Activated T-cell treated with anti-CD3 and anti-CD28 coated beads, Interleukin-2, amount 50 U/mL, for 72 hours (primary cell): ENCODE data around the gene ITGB6. TPM values are rescaled to one million over a fixed set of nuclear protein-coding genes. Genes with fewer than 3 reads are reported as not detected.

ENCODE experiments used
- ATAC-seq, 2 donors: fragments of 150-1000 bp; cut with Tn5 transposase; replicated peaks in 1 of 2; 2 replicates each; pipeline ENCODE4 v1.10.0; 2021; ENCODE audit warnings: moderate library complexity in 2 of 2, mild to moderate bottlenecking in 1 of 2
- DNase-seq, 2 donors: peaks; one replicate each; pipeline ENCODE4 v3.0.0; 2021 to 2022; ENCODE audit warnings: mixed read lengths in 1 of 2
- H3K27ac Mint-ChIP-seq: one replicate; pipeline ENCODE4 v1.8.0; 2022; ENCODE audit warnings: mild to moderate bottlenecking, moderate library complexity, mixed read lengths
- H3K27me3 Mint-ChIP-seq: one replicate; pipeline ENCODE4 v1.8.0; 2022; ENCODE audit warnings: low read depth, mixed read lengths
- H3K36me3 Mint-ChIP-seq, 2 donors: one replicate each; pipeline ENCODE4 v1.8.0; 2022; ENCODE audit warnings: mixed read lengths in 2 of 2, mild to moderate bottlenecking in 1 of 2; ENCODE audit not compliant: insufficient read depth in 2 of 2
- H3K4me1 Mint-ChIP-seq: one replicate; pipeline ENCODE4 v1.8.0; 2022; ENCODE audit warnings: low read depth, mixed read lengths
- H3K4me3 Mint-ChIP-seq, 2 donors: one replicate each; pipeline ENCODE4 v1.8.0; 2022; ENCODE audit warnings: mild to moderate bottlenecking in 2 of 2, mixed read lengths in 2 of 2, moderate library complexity in 2 of 2
- H3K9me3 Mint-ChIP-seq, 2 donors: one replicate each; pipeline ENCODE4 v1.8.0; 2022; ENCODE audit warnings: mixed read lengths in 2 of 2
- total RNA-seq, 2 donors: library from RNA; stranded (reverse); gene quantifications; one replicate each; pipeline ENCODE4 v1.2.3, GENCODE V29; 2022

ITGB6 gene
- total RNA-seq, 2 donors from 2014 or later, result not detected

GRCh38 chr2:160227293-160227915 is 27.3 kb upstream of the ITGB6 start:
- peaks cover 45% of the 10 kb centered on the region for H3K4me1 Mint-ChIP-seq
- H3K27ac Mint-ChIP-seq, result no peak overlapping the region
- ATAC-seq, result no peak

GRCh38 chr2:160226367-160226766 is 26.3 kb upstream of the ITGB6 start:
- ATAC-seq (no peak), DNase-seq (no peak)
- Mint-ChIP-seq H3K27me3 (peaks cover 34% of the 10 kb centered on the region), H3K27ac (no peak overlapping the region), H3K4me3 (no peak overlapping the region), H3K4me1 (peaks cover 53% of the 10 kb centered on the region), H3K9me3 (no peaks in the 10 kb centered on the region), H3K36me3 (no peaks in the 10 kb centered on the region)

More at GRCh38 chr2:160227293-160227915, 27.3 kb upstream of the ITGB6 start:
- Mint-ChIP-seq H3K4me3 (no peak overlapping the region), H3K9me3 (no peaks in the 10 kb centered on the region), H3K27me3 (peaks cover 34% of the 10 kb centered on the region), H3K36me3 (no peaks in the 10 kb centered on the region)
- no peak for DNase-seq

GRCh38 chr2:160225722-160226121 is 25.6 kb upstream of the ITGB6 start:
- Mint-ChIP-seq H3K36me3 (no peaks in the 10 kb centered on the region), H3K4me1 (peaks cover 60% of the 10 kb centered on the region), H3K27ac (no peak overlapping the region), H3K9me3 (no peaks in the 10 kb centered on the region), H3K4me3 (no peak overlapping the region), H3K27me3 (peaks cover 34% of the 10 kb centered on the region)
- DNase-seq (no peak), ATAC-seq (no peak)

- ATAC-seq (no peak), DNase-seq (no peak)
- H3K36me3 Mint-ChIP-seq, result no peaks in the 10 kb centered on the region
- no peak overlapping the region for H3K27ac Mint-ChIP-seq
- peak overlapping the region in 1 of 2 donors; percentile 79 for H3K4me3 Mint-ChIP-seq
- H3K4me1 Mint-ChIP-seq, result peaks cover 72% of the 10 kb centered on the region
- peaks cover 33% of the 10 kb centered on the region for H3K27me3 Mint-ChIP-seq
- H3K9me3 Mint-ChIP-seq, result no peaks in the 10 kb centered on the region
Measured at GRCh38 chr2:160224507-160224906, 24.4 kb upstream of the ITGB6 start.

- no peaks in the 10 kb centered on the region for H3K9me3 Mint-ChIP-seq
- H3K4me1 Mint-ChIP-seq, result peaks cover 73% of the 10 kb centered on the region
- H3K27me3 Mint-ChIP-seq, result peaks cover 33% of the 10 kb centered on the region
- peak; percentile 82 for ATAC-seq
- peak overlapping the region; percentile 42 for H3K27ac Mint-ChIP-seq
- DNase-seq, result peak; percentile 50 to 58
- H3K4me3 Mint-ChIP-seq, result peak overlapping the region; percentile 63 to 79
- no peaks in the 10 kb centered on the region for H3K36me3 Mint-ChIP-seq
Measured at GRCh38 chr2:160224060-160224459, 24.0 kb upstream of the ITGB6 start.

- DNase-seq (no peak), ATAC-seq (no peak)
- Mint-ChIP-seq H3K4me3 (peak overlapping the region; percentile 63 to 79), H3K9me3 (no peaks in the 10 kb centered on the region), H3K27ac (peak overlapping the region; percentile 42), H3K27me3 (peaks cover 33% of the 10 kb centered on the region), H3K4me1 (peaks cover 73% of the 10 kb centered on the region), H3K36me3 (no peaks in the 10 kb centered on the region)
Measured at GRCh38 chr2:160223560-160223959, 23.5 kb upstream of the ITGB6 start.

- H3K27ac Mint-ChIP-seq, result no peak overlapping the region
- H3K9me3 Mint-ChIP-seq, result no peaks in the 10 kb centered on the region
- H3K4me1 Mint-ChIP-seq, result peaks cover 73% of the 10 kb centered on the region
- peaks cover 39% of the 10 kb centered on the region for H3K27me3 Mint-ChIP-seq
- DNase-seq, result peak in 1 of 2 donors; percentile 44
- ATAC-seq, result peak; percentile 14 to 24
- H3K4me3 Mint-ChIP-seq, result peak overlapping the region; percentile 7 to 31
- no peaks in the 10 kb centered on the region for H3K36me3 Mint-ChIP-seq
Measured at GRCh38 chr2:160222546-160223283, 22.6 kb upstream of the ITGB6 start.

- Mint-ChIP-seq H3K27me3 (peaks cover 35% of the 10 kb centered on the region), H3K27ac (no peak overlapping the region), H3K36me3 (no peaks in the 10 kb centered on the region), H3K4me3 (peak overlapping the region; percentile 63 to 72), H3K9me3 (no peaks in the 10 kb centered on the region), H3K4me1 (peaks cover 66% of the 10 kb centered on the region)
- no peak for ATAC-seq
- no peak for DNase-seq
Measured at GRCh38 chr2:160221391-160222276, 21.6 kb upstream of the ITGB6 start.

GRCh38 chr2:160220545-160221009 is 20.5 kb upstream of the ITGB6 start:
- Mint-ChIP-seq H3K36me3 (no peaks in the 10 kb centered on the region), H3K4me1 (peaks cover 59% of the 10 kb centered on the region), H3K27ac (no peak overlapping the region), H3K27me3 (peaks cover 35% of the 10 kb centered on the region), H3K4me3 (peak overlapping the region; percentile 63 to 72), H3K9me3 (no peaks in the 10 kb centered on the region)
- ATAC-seq (peak; percentile 57 to 59), DNase-seq (peak; percentile 50 to 55)

- H3K4me1 Mint-ChIP-seq, result peaks cover 54% of the 10 kb centered on the region
- H3K27ac Mint-ChIP-seq, result no peak overlapping the region
- peaks cover 35% of the 10 kb centered on the region for H3K27me3 Mint-ChIP-seq
- ATAC-seq, result peak in 1 of 2 donors; percentile 14
- H3K36me3 Mint-ChIP-seq, result no peaks in the 10 kb centered on the region
- no peak overlapping the region for H3K4me3 Mint-ChIP-seq
- DNase-seq, result no peak
- no peaks in the 10 kb centered on the region for H3K9me3 Mint-ChIP-seq
Measured at GRCh38 chr2:160220026-160220425, 20.0 kb upstream of the ITGB6 start.

- DNase-seq, result no peak
- peak; percentile 36 to 61 for ATAC-seq
- Mint-ChIP-seq H3K27me3 (peaks cover 58% of the 10 kb centered on the region), H3K4me3 (no peak overlapping the region), H3K27ac (no peak overlapping the region), H3K36me3 (no peaks in the 10 kb centered on the region), H3K9me3 (no peaks in the 10 kb centered on the region), H3K4me1 (peaks cover 17% of the 10 kb centered on the region)
Measured at GRCh38 chr2:160214461-160215445, 14.7 kb upstream of the ITGB6 start.

GRCh38 chr2:160213511-160213910 is 13.4 kb upstream of the ITGB6 start:
- Mint-ChIP-seq H3K36me3 (no peaks in the 10 kb centered on the region), H3K9me3 (no peaks in the 10 kb centered on the region), H3K27me3 (peaks cover 53% of the 10 kb centered on the region), H3K27ac (no peak overlapping the region), H3K4me3 (no peak overlapping the region), H3K4me1 (peaks cover 26% of the 10 kb centered on the region)
- DNase-seq (no peak), ATAC-seq (no peak)
